SK-N-SH treated with all-trans-retinoic acid at 6 μM for 48 hours (cell line): Measurements from ENCODE around the gene SORCS2.

Experiments used
- ATAC-seq: fragments of 200-7000 bp; cut with Tn5 transposase; 3 replicates; pipeline ENCODE4 v1.9.1; 2020; ENCODE audit warnings: mild to moderate bottlenecking, moderate library complexity
- ARNTL ChIP-seq: fragments of 450-650 bp; formaldehyde crosslinking; IDR thresholded peaks from 2 replicates; pipeline ENCODE4 v1.5.0; 2020; ENCODE audit warnings: low read depth, mild to moderate bottlenecking, moderate library complexity, borderline replicate concordance
- BACH2 ChIP-seq: fragments of 250-450 bp; sonication (Bioruptor Pico); IDR thresholded peaks from 2 replicates; pipeline ENCODE4 v1.9.0; 2021; ENCODE audit warnings: mild to moderate bottlenecking, borderline replicate concordance
- CSDC2 ChIP-seq: fragments of 250-450 bp; sonication (Bioruptor Pico); IDR thresholded peaks from 2 replicates; pipeline ENCODE4 v1.5.0; 2020; ENCODE audit warnings: mild to moderate bottlenecking, moderate library complexity
- ESRRG ChIP-seq: fragments of 250-450 bp; sonication (Bioruptor Pico); IDR thresholded peaks from 2 replicates; pipeline ENCODE4 v1.6.1; 2021; ENCODE audit warnings: mild to moderate bottlenecking
- GLIS3 ChIP-seq: fragments of 250-450 bp; sonication (Bioruptor Pico); IDR thresholded peaks from 2 replicates; pipeline ENCODE4 v1.5.0; 2020; ENCODE audit warnings: mild to moderate bottlenecking, moderate library complexity
- ISL1 ChIP-seq: fragments of 250-450 bp; sonication (Bioruptor Pico); IDR thresholded peaks from 2 replicates; pipeline ENCODE4 v2.1.2; 2022; ENCODE audit warnings: mild to moderate bottlenecking, moderate library complexity
- OSR1 ChIP-seq: fragments of 250-450 bp; sonication (Bioruptor Pico); IDR thresholded peaks from 2 replicates; pipeline ENCODE4 v1.8.0; 2022; ENCODE audit warnings: moderate library complexity, mild to moderate bottlenecking, inconsistent platforms
- PPARA ChIP-seq: fragments of 250-450 bp; sonication (Bioruptor Pico); IDR thresholded peaks from 2 replicates; pipeline ENCODE4 v1.5.0; 2020; ENCODE audit warnings: mild to moderate bottlenecking, borderline replicate concordance
- RARB ChIP-seq: fragments of 250-450 bp; sonication (Bioruptor Pico); IDR thresholded peaks from 2 replicates; pipeline ENCODE4 v1.8.0; 2021; ENCODE audit warnings: mild to moderate bottlenecking, moderate library complexity
- SNAI2 ChIP-seq: fragments of 250-450 bp; sonication (Bioruptor Pico); IDR thresholded peaks from 2 replicates; pipeline ENCODE4 v1.5.0; 2020; ENCODE audit warnings: mild to moderate bottlenecking, moderate library complexity
- TCF4 ChIP-seq: fragments of 250-450 bp; sonication (Bioruptor Pico); IDR thresholded peaks from 2 replicates; pipeline ENCODE4 v1.8.0; 2021; ENCODE audit warnings: mild to moderate bottlenecking, moderate library complexity, borderline replicate concordance
- TOX ChIP-seq: fragments of 250-450 bp; sonication (Bioruptor Pico); IDR thresholded peaks from 2 replicates; pipeline ENCODE4 v1.8.0; 2021; ENCODE audit warnings: mild to moderate bottlenecking, moderate library complexity, borderline replicate concordance
- ZC3H10 ChIP-seq: fragments of 250-450 bp; sonication (Bioruptor Pico); IDR thresholded peaks from 2 replicates; pipeline ENCODE4 v1.5.1; 2021; ENCODE audit warnings: mild to moderate bottlenecking, moderate library complexity
- ZFP3 ChIP-seq: fragments of 250-450 bp; sonication (Bioruptor Pico); IDR thresholded peaks from 2 replicates; pipeline ENCODE4 v1.5.0; 2020; ENCODE audit warnings: mild to moderate bottlenecking, moderate library complexity
- ZFP30 ChIP-seq: fragments of 450-650 bp; formaldehyde crosslinking; IDR thresholded peaks from 2 replicates; pipeline ENCODE4 v1.5.0; 2022; ENCODE audit warnings: mild to moderate bottlenecking, moderate library complexity
- ZNF565 ChIP-seq: fragments of 450-650 bp; formaldehyde crosslinking; conservative IDR thresholded peaks from 2 replicates; pipeline ENCODE4 v1.5.0; 2020; ENCODE audit warnings: low read depth, mild to moderate bottlenecking, moderate library complexity
- ZNF70 ChIP-seq: fragments of 450-650 bp; formaldehyde crosslinking; IDR thresholded peaks from 2 replicates; pipeline ENCODE4 v1.5.0; 2020; ENCODE audit warnings: mild to moderate bottlenecking, moderate library complexity
- ZNF8 ChIP-seq: fragments of 450-650 bp; formaldehyde crosslinking; IDR thresholded peaks from 2 replicates; pipeline ENCODE4 v1.5.0; 2020; ENCODE audit warnings: mild to moderate bottlenecking, moderate library complexity
- TF ChIP-seq, protein P1 (sequence below): fragments of 250-450 bp; sonication (Bioruptor Pico); IDR thresholded peaks from 2 replicates; pipeline ENCODE4 v1.5.0; 2020; ENCODE audit warnings: mild to moderate bottlenecking, moderate library complexity
- TF ChIP-seq, protein P2 (sequence below): fragments of 250-450 bp; sonication (Bioruptor Pico); IDR thresholded peaks from 2 replicates; pipeline ENCODE4 v1.8.0; 2020; ENCODE audit warnings: mild to moderate bottlenecking, moderate library complexity, borderline replicate concordance
- TF ChIP-seq, protein P3 (sequence below): fragments of 250-450 bp; sonication (Bioruptor Pico); IDR thresholded peaks from 2 replicates; pipeline ENCODE4 v1.5.1; 2021; ENCODE audit warnings: mild to moderate bottlenecking, moderate library complexity

SORCS2 gene

GRCh38 chr4:7319024-7319423 lies 126.7 kb downstream of the SORCS2 start:
- ATAC-seq, result no peak
- TF ChIP-seq BACH2 (CRISPR knock-in tag), result no peak
- TF ChIP-seq TOX (CRISPR knock-in tag), result no peak
- no peak for TF ChIP-seq TCF4 (CRISPR knock-in tag)
- TF ChIP-seq ZC3H10 (CRISPR knock-in tag), result no peak
- no peak for TF ChIP-seq ZNF8 (CRISPR knock-in tag)
- TF ChIP-seq OSR1 (CRISPR knock-in tag), result no peak
- TF ChIP-seq, protein P1, sequence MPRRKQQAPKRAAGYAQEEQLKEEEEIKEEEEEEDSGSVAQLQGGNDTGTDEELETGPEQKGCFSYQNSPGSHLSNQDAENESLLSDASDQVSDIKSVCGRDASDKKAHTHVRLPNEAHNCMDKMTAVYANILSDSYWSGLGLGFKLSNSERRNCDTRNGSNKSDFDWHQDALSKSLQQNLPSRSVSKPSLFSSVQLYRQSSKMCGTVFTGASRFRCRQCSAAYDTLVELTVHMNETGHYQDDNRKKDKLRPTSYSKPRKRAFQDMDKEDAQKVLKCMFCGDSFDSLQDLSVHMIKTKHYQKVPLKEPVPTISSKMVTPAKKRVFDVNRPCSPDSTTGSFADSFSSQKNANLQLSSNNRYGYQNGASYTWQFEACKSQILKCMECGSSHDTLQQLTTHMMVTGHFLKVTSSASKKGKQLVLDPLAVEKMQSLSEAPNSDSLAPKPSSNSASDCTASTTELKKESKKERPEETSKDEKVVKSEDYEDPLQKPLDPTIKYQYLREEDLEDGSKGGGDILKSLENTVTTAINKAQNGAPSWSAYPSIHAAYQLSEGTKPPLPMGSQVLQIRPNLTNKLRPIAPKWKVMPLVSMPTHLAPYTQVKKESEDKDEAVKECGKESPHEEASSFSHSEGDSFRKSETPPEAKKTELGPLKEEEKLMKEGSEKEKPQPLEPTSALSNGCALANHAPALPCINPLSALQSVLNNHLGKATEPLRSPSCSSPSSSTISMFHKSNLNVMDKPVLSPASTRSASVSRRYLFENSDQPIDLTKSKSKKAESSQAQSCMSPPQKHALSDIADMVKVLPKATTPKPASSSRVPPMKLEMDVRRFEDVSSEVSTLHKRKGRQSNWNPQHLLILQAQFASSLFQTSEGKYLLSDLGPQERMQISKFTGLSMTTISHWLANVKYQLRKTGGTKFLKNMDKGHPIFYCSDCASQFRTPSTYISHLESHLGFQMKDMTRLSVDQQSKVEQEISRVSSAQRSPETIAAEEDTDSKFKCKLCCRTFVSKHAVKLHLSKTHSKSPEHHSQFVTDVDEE (CRISPR knock-in tag), result no peak

GRCh38 chr4:7320206-7320797 lies 128.0 kb downstream of the SORCS2 start:
- TF ChIP-seq RARB (CRISPR knock-in tag), result no peak
- no peak for TF ChIP-seq ESRRG (CRISPR knock-in tag)
- no peak for TF ChIP-seq ARNTL (CRISPR knock-in tag)
- no peak for TF ChIP-seq PPARA (CRISPR knock-in tag)
- TF ChIP-seq, protein P2, sequence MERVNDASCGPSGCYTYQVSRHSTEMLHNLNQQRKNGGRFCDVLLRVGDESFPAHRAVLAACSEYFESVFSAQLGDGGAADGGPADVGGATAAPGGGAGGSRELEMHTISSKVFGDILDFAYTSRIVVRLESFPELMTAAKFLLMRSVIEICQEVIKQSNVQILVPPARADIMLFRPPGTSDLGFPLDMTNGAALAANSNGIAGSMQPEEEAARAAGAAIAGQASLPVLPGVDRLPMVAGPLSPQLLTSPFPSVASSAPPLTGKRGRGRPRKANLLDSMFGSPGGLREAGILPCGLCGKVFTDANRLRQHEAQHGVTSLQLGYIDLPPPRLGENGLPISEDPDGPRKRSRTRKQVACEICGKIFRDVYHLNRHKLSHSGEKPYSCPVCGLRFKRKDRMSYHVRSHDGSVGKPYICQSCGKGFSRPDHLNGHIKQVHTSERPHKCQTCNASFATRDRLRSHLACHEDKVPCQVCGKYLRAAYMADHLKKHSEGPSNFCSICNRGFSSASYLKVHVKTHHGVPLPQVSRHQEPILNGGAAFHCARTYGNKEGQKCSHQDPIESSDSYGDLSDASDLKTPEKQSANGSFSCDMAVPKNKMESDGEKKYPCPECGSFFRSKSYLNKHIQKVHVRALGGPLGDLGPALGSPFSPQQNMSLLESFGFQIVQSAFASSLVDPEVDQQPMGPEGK (CRISPR knock-in tag), result no peak
- TF ChIP-seq GLIS3, result no peak
- no peak for TF ChIP-seq ZC3H10 (CRISPR knock-in tag)
- TF ChIP-seq ZFP30 (CRISPR knock-in tag), result no peak
- TF ChIP-seq, protein P3, sequence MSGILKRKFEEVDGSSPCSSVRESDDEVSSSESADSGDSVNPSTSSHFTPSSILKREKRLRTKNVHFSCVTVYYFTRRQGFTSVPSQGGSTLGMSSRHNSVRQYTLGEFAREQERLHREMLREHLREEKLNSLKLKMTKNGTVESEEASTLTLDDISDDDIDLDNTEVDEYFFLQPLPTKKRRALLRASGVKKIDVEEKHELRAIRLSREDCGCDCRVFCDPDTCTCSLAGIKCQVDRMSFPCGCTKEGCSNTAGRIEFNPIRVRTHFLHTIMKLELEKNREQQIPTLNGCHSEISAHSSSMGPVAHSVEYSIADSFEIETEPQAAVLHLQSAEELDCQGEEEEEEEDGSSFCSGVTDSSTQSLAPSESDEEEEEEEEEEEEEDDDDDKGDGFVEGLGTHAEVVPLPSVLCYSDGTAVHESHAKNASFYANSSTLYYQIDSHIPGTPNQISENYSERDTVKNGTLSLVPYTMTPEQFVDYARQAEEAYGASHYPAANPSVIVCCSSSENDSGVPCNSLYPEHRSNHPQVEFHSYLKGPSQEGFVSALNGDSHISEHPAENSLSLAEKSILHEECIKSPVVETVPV, result no peak
- TF ChIP-seq TCF4 (CRISPR knock-in tag), result no peak
- no peak for TF ChIP-seq ZNF8 (CRISPR knock-in tag)
- TF ChIP-seq TOX (CRISPR knock-in tag), result no peak
- TF ChIP-seq ZFP3, result no peak
- TF ChIP-seq SNAI2 (CRISPR knock-in tag), result no peak
- TF ChIP-seq BACH2 (CRISPR knock-in tag), result no peak
- TF ChIP-seq CSDC2, result no peak
- TF ChIP-seq, protein P1 (CRISPR knock-in tag), result no peak
- TF ChIP-seq ZNF565 (CRISPR knock-in tag), result no peak
- no peak for TF ChIP-seq ISL1 (CRISPR knock-in tag)
- TF ChIP-seq ZNF70 (CRISPR knock-in tag), result no peak
- no peak for ATAC-seq
